WTC11 (cell line): ENCODE results near the gene HPS3. TPM values are rescaled to one million over a fixed set of nuclear protein-coding genes. Genes with fewer than 3 reads are reported as not detected.

Source experiments
- ATAC-seq: fragments of 200-7000 bp; cut with Tn5 transposase; 2 replicates; pipeline ENCODE4 v1.10.0; 2021; ENCODE audit warnings: mild to moderate bottlenecking, moderate library complexity
- CTCF ChIA-PET: fragments of 300-600 bp; sonication (Branson Sonifier 250); formaldehyde crosslinking; loops from one replicate; lab custom pipeline; 2021; ENCODE audit warnings: antibody characterized with exemption; lab: Charles Lee
- POLR2A ChIA-PET: fragments of 350-600 bp; sonication (Branson Sonifier 250); formaldehyde crosslinking; loops from one replicate; lab custom pipeline; 2021; ENCODE audit warnings: antibody characterized with exemption; lab: Charles Lee
- DNase-seq: peaks from one replicate; pipeline ENCODE4 v3.0.0; 2021; ENCODE audit warnings: low spot score
- H3K27ac Mint-ChIP-seq: 2 replicates; pipeline ENCODE4 v1.8.0; 2021; ENCODE audit warnings: mixed read lengths
- H3K27me3 Mint-ChIP-seq: 2 replicates; pipeline ENCODE4 v1.8.0; 2021; ENCODE audit warnings: low read depth, mild to moderate bottlenecking, moderate library complexity, mixed read lengths
- H3K36me3 Mint-ChIP-seq: 2 replicates; pipeline ENCODE4 v1.8.0; 2021; ENCODE audit warnings: mixed read lengths
- H3K4me1 Mint-ChIP-seq: 2 replicates; pipeline ENCODE4 v1.8.0; 2022; ENCODE audit warnings: mixed read lengths
- H3K4me3 Mint-ChIP-seq: 2 replicates; pipeline ENCODE4 v1.8.0; 2021; ENCODE audit warnings: mild to moderate bottlenecking, moderate library complexity, mixed read lengths
- H3K9me3 Mint-ChIP-seq: 2 replicates; pipeline ENCODE4 v1.8.0; 2021; ENCODE audit warnings: mixed read lengths
- FOXP1 ChIP-seq: sonication (generic); formaldehyde crosslinking; IDR thresholded peaks from 2 replicates; pipeline ENCODE4 v1.8.0; 2022; ENCODE audit warnings: missing genetic modification reagents, mild to moderate bottlenecking, moderate library complexity, borderline replicate concordance
- HMGA2 ChIP-seq: fragments of 250-450 bp; sonication (Bioruptor Pico); IDR thresholded peaks from 2 replicates; pipeline ENCODE4 v1.4.0; 2021; ENCODE audit warnings: mild to moderate bottlenecking, moderate library complexity
- NR2C2 ChIP-seq: sonication (generic); formaldehyde crosslinking; IDR thresholded peaks from 2 replicates; pipeline ENCODE4 v1.8.0; 2022; ENCODE audit warnings: mild to moderate bottlenecking, missing genetic modification reagents
- RELA ChIP-seq: sonication (generic); formaldehyde crosslinking; IDR thresholded peaks from 2 replicates; pipeline ENCODE4 v1.8.1; 2022; ENCODE audit warnings: missing genetic modification reagents, mild to moderate bottlenecking, borderline replicate concordance
- TEAD1 ChIP-seq: sonication (generic); formaldehyde crosslinking; IDR thresholded peaks from 2 replicates; pipeline ENCODE4 v1.8.0; 2022; ENCODE audit warnings: mild to moderate bottlenecking, missing genetic modification reagents
- TP53 ChIP-seq: sonication (generic); formaldehyde crosslinking; IDR thresholded peaks from 2 replicates; pipeline ENCODE4 v1.8.1; 2023; ENCODE audit warnings: mild to moderate bottlenecking, missing genetic modification reagents
- ZBTB21 ChIP-seq: sonication (generic); formaldehyde crosslinking; IDR thresholded peaks from 2 replicates; pipeline ENCODE4 v1.8.1; 2023; ENCODE audit warnings: mild to moderate bottlenecking, missing genetic modification reagents, borderline replicate concordance
- ZNF138 ChIP-seq: sonication (generic); formaldehyde crosslinking; conservative IDR thresholded peaks from 2 replicates; pipeline ENCODE4 v1.8.1; 2022; ENCODE audit warnings: mild to moderate bottlenecking, moderate library complexity, missing genetic modification reagents
- ZNF263 ChIP-seq: sonication (generic); formaldehyde crosslinking; IDR thresholded peaks from 2 replicates; pipeline ENCODE4 v1.8.1; 2022; ENCODE audit warnings: low read depth, mild to moderate bottlenecking, moderate library complexity, missing genetic modification reagents
- total RNA-seq: library from RNA; stranded (reverse); gene quantifications from 3 replicates; pipeline ENCODE4 v1.2.3, GENCODE V29; 2021
- TF ChIP-seq, protein P1 (sequence below): sonication (generic); formaldehyde crosslinking; IDR thresholded peaks from 2 replicates; pipeline ENCODE4 v1.8.1; 2022; ENCODE audit warnings: mild to moderate bottlenecking, moderate library complexity, missing genetic modification reagents
- TF ChIP-seq, protein P2 (sequence below): sonication (generic); formaldehyde crosslinking; IDR thresholded peaks from 2 replicates; pipeline ENCODE4 v1.8.0; 2023; ENCODE audit warnings: mild to moderate bottlenecking, missing genetic modification reagents
- TF ChIP-seq, protein P3 (sequence below): sonication (generic); formaldehyde crosslinking; IDR thresholded peaks from 2 replicates; pipeline ENCODE4 v1.8.1; 2022; ENCODE audit warnings: low read depth, mild to moderate bottlenecking, moderate library complexity, missing genetic modification reagents, borderline replicate concordance
- TF ChIP-seq, protein P4 (sequence below): fragments of 250-450 bp; sonication (Bioruptor Pico); IDR thresholded peaks from 2 replicates; pipeline ENCODE4 v1.9.0; 2021; ENCODE audit warnings: mild to moderate bottlenecking, borderline replicate concordance
- TF ChIP-seq, protein P5 (sequence below): fragments of 250-450 bp; sonication (Bioruptor Pico); IDR thresholded peaks from 2 replicates; pipeline ENCODE4 v1.9.0; 2021; ENCODE audit warnings: mild to moderate bottlenecking

Gene HPS3
- total RNA-seq, 1 experiment from 2014 or later, result 51.3 TPM

DNA sequence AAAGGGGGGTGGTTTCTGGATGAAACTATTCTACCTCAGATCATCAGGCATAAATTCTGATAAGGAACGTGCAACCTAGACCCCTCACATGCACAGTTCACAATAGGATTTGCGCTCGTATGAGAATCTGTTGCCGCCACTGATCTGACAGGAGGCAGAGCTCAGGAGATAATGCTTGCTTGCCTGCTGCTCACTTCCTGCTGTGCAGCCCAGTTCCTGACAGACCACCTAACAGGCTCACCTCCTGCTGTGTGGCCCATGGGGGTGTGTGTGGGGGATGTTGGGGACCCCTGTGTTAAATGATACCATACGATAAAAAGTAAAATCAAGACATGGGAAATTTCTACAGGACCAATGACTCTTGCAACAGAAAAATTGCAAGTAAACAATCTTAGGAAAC is 68.2 kb downstream of the HPS3 start (continued):
- TF ChIP-seq TEAD1 (CRISPR knock-in tag) (peak; percentile 90; the same call in 1 of the 2 replicates), TP53 (CRISPR knock-in tag) (no peak), FOXP1 (no peak)
- TF ChIP-seq, protein P1, sequence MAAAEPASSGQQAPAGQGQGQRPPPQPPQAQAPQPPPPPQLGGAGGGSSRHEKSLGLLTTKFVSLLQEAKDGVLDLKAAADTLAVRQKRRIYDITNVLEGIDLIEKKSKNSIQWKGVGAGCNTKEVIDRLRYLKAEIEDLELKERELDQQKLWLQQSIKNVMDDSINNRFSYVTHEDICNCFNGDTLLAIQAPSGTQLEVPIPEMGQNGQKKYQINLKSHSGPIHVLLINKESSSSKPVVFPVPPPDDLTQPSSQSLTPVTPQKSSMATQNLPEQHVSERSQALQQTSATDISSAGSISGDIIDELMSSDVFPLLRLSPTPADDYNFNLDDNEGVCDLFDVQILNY, result no peak

DNA sequence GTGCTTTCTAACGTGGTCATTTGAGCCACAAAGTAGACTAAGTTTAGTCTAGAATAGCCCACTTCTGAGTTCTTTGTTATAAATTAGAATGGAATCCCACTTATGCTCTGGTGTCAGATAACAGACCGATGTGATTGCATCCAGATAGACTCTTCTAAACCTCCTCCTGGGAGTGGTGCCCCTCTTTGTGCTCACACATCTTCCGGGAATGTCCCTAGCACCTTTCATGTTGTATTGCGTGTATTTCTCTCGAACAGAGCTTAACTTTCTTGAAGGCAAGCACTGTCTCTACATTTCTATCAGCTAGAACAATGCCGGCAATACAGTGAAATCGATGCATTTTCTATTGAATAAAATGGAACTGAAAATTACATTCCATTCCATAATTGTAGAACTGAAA is 69.2 kb downstream of the HPS3 start:
- ChIA-PET CTCF (no interaction called here), POLR2A (no interaction called here)
- Mint-ChIP-seq H3K36me3 (peaks cover 3% of the 10 kb centered on the region; the same call in 1 of the 2 replicates), H3K4me1 (peaks cover 68% of the 10 kb centered on the region), H3K27ac (peak overlapping the region; percentile 99), H3K4me3 (peak overlapping the region; percentile 59), H3K27me3 (no peaks in the 10 kb centered on the region), H3K9me3 (no peaks in the 10 kb centered on the region)
- TF ChIP-seq, protein P2, sequence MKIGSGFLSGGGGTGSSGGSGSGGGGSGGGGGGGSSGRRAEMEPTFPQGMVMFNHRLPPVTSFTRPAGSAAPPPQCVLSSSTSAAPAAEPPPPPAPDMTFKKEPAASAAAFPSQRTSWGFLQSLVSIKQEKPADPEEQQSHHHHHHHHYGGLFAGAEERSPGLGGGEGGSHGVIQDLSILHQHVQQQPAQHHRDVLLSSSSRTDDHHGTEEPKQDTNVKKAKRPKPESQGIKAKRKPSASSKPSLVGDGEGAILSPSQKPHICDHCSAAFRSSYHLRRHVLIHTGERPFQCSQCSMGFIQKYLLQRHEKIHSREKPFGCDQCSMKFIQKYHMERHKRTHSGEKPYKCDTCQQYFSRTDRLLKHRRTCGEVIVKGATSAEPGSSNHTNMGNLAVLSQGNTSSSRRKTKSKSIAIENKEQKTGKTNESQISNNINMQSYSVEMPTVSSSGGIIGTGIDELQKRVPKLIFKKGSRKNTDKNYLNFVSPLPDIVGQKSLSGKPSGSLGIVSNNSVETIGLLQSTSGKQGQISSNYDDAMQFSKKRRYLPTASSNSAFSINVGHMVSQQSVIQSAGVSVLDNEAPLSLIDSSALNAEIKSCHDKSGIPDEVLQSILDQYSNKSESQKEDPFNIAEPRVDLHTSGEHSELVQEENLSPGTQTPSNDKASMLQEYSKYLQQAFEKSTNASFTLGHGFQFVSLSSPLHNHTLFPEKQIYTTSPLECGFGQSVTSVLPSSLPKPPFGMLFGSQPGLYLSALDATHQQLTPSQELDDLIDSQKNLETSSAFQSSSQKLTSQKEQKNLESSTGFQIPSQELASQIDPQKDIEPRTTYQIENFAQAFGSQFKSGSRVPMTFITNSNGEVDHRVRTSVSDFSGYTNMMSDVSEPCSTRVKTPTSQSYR (CRISPR knock-in tag), result no peak
- TF ChIP-seq ZBTB21 (CRISPR knock-in tag) (no peak), NR2C2 (CRISPR knock-in tag) (no peak), ZNF263 (CRISPR knock-in tag) (no peak), TEAD1 (CRISPR knock-in tag) (peak; percentile 45; the same call in 1 of the 2 replicates)
- TF ChIP-seq, protein P3, sequence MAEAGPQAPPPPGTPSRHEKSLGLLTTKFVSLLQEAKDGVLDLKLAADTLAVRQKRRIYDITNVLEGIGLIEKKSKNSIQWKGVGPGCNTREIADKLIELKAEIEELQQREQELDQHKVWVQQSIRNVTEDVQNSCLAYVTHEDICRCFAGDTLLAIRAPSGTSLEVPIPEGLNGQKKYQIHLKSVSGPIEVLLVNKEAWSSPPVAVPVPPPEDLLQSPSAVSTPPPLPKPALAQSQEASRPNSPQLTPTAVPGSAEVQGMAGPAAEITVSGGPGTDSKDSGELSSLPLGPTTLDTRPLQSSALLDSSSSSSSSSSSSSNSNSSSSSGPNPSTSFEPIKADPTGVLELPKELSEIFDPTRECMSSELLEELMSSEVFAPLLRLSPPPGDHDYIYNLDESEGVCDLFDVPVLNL (CRISPR knock-in tag), result no peak
- peak; percentile 93 for ATAC-seq
- DNase-seq, result peak; percentile 40

DNA sequence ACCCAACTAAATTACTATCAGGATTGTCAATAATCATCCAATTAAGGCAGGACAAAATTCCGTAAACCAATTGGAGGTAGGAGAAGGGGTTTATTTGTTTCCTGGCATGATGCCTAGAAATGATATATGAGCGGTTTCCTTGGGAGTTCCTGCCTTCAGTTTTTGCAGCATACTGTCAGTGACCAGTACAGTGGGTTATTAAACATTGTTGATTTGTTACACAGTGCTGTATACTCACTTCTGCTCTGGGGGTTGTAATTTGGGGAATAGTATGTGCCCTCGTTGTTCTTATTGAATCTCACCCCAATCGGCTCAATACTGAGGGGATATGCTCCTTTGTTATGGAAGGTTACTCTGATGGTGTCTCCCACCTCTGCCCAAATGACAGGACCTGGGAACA is 70.0 kb downstream of the HPS3 start:
- DNase-seq (no peak), ATAC-seq (no peak)
- ChIA-PET CTCF (no interaction called here), POLR2A (no interaction called here)
- Mint-ChIP-seq H3K27ac (peak overlapping the region; percentile 95), H3K9me3 (peaks cover 1% of the 10 kb centered on the region), H3K4me3 (no peak overlapping the region), H3K36me3 (peaks cover 3% of the 10 kb centered on the region; the same call in 1 of the 2 replicates), H3K27me3 (no peaks in the 10 kb centered on the region), H3K4me1 (peaks cover 69% of the 10 kb centered on the region)
- no peak for TF ChIP-seq HMGA2 (CRISPR knock-in tag)
- TF ChIP-seq ZNF138, result no peak
- TF ChIP-seq, protein P4, sequence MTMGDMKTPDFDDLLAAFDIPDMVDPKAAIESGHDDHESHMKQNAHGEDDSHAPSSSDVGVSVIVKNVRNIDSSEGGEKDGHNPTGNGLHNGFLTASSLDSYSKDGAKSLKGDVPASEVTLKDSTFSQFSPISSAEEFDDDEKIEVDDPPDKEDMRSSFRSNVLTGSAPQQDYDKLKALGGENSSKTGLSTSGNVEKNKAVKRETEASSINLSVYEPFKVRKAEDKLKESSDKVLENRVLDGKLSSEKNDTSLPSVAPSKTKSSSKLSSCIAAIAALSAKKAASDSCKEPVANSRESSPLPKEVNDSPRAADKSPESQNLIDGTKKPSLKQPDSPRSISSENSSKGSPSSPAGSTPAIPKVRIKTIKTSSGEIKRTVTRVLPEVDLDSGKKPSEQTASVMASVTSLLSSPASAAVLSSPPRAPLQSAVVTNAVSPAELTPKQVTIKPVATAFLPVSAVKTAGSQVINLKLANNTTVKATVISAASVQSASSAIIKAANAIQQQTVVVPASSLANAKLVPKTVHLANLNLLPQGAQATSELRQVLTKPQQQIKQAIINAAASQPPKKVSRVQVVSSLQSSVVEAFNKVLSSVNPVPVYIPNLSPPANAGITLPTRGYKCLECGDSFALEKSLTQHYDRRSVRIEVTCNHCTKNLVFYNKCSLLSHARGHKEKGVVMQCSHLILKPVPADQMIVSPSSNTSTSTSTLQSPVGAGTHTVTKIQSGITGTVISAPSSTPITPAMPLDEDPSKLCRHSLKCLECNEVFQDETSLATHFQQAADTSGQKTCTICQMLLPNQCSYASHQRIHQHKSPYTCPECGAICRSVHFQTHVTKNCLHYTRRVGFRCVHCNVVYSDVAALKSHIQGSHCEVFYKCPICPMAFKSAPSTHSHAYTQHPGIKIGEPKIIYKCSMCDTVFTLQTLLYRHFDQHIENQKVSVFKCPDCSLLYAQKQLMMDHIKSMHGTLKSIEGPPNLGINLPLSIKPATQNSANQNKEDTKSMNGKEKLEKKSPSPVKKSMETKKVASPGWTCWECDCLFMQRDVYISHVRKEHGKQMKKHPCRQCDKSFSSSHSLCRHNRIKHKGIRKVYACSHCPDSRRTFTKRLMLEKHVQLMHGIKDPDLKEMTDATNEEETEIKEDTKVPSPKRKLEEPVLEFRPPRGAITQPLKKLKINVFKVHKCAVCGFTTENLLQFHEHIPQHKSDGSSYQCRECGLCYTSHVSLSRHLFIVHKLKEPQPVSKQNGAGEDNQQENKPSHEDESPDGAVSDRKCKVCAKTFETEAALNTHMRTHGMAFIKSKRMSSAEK (CRISPR knock-in tag), result no peak
- TF ChIP-seq RELA (CRISPR knock-in tag), result no peak
- TF ChIP-seq, protein P5, sequence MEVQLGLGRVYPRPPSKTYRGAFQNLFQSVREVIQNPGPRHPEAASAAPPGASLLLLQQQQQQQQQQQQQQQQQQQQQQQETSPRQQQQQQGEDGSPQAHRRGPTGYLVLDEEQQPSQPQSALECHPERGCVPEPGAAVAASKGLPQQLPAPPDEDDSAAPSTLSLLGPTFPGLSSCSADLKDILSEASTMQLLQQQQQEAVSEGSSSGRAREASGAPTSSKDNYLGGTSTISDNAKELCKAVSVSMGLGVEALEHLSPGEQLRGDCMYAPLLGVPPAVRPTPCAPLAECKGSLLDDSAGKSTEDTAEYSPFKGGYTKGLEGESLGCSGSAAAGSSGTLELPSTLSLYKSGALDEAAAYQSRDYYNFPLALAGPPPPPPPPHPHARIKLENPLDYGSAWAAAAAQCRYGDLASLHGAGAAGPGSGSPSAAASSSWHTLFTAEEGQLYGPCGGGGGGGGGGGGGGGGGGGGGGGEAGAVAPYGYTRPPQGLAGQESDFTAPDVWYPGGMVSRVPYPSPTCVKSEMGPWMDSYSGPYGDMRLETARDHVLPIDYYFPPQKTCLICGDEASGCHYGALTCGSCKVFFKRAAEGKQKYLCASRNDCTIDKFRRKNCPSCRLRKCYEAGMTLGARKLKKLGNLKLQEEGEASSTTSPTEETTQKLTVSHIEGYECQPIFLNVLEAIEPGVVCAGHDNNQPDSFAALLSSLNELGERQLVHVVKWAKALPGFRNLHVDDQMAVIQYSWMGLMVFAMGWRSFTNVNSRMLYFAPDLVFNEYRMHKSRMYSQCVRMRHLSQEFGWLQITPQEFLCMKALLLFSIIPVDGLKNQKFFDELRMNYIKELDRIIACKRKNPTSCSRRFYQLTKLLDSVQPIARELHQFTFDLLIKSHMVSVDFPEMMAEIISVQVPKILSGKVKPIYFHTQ (CRISPR knock-in tag), result 0 out of 2 replicates have a peak, but pooled peaks have one; percentile 25
